ENCODE data around the gene MMP23B.
"Not testable (repeated sequence)": the region's sequence is repeated elsewhere in the genome, so short reads cannot be mapped to it uniquely, and the experiment has no call there.

Gene MMP23B

GRCh38 chr1:1631782-1632420, at the start of gene MMP23B:
MMP23B (plus strand) TSS chr1:1632173; CDS start chr1:1632219, 46 bp downstream.
- in situ Hi-C loops (cut with MboI; ENCODE audit: low sequenced_read_pairs): no loop called here
- no peaks in the 10 kb centered on the region for H3K4me1 ChIP-seq
- no peak within 1 kb of the TSS for H3K4me3 ChIP-seq
- no peak for DNase-seq (ENCODE audit: low spot score in 2 of 2)
- H3K9me3 ChIP-seq: no peaks in the 10 kb centered on the region
- H3K27me3 ChIP-seq (ENCODE audit: low read depth): no peaks in the 10 kb centered on the region
- 0 out of 2 replicates have a peak, but pooled peaks cover 6% of the 10 kb centered on the region for H3K36me3 ChIP-seq (replicated peaks)

- Histone ChIP-seq H3K27me3 (ENCODE audit: low read depth) (no peaks in the 10 kb centered on the region), H3K4me1 (peaks cover 14% of the 10 kb centered on the region), H3K9me3 (no peaks in the 10 kb centered on the region), H3K4me3 (no peak overlapping the region), H3K36me3 (replicated peaks) (no peaks in the 10 kb centered on the region)
- in situ Hi-C loops (cut with MboI; ENCODE audit: low sequenced_read_pairs): no loop called here
- DNase-seq (ENCODE audit: low spot score in 2 of 2): no peak
Observed at GRCh38 chr1:1582585-1583346, 49.2 kb upstream of the MMP23B start.

DNA sequence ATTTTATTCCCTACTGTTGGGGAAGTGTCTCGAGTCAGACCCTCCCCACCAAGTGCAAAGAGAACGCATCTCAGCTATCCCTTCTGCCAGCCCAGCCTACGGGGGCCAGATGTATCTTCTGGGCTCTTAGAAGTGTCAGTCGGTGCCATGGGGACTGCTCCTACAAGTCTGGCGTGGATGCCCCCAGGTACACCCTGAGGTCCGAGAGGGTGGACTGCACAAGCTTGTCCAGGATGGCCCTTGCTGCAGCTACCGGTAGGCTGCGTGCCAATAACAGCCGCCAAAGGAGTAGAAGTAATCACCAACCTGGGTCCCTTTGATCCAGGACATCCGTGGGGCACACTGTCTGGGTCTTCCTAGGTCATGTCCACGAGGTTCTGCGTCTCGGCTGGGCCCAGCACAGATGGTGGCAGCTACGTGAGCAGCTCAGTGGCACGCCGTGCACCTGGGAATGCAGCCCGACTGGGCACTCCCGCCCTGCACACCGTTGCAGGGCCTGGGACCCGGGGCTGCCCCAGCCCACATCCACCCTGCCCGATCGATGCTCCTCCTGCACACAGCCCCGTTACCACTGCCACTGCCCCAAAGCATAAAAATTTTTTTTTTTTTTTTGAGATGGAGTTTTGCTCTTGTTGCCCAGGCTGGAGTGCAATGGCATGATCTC, 48.5 kb upstream of the MMP23B start:
- DNase-seq (ENCODE audit: low spot score in 2 of 2): no peak
- no peaks in the 10 kb centered on the region for H3K27me3 ChIP-seq (ENCODE audit: low read depth)
- peaks cover 14% of the 10 kb centered on the region for H3K4me1 ChIP-seq
- in situ Hi-C loops (cut with MboI; ENCODE audit: low sequenced_read_pairs): no loop called here
- no peak overlapping the region for H3K4me3 ChIP-seq
- no peaks in the 10 kb centered on the region for H3K36me3 ChIP-seq (replicated peaks)
- no peaks in the 10 kb centered on the region for H3K9me3 ChIP-seq

DNA sequence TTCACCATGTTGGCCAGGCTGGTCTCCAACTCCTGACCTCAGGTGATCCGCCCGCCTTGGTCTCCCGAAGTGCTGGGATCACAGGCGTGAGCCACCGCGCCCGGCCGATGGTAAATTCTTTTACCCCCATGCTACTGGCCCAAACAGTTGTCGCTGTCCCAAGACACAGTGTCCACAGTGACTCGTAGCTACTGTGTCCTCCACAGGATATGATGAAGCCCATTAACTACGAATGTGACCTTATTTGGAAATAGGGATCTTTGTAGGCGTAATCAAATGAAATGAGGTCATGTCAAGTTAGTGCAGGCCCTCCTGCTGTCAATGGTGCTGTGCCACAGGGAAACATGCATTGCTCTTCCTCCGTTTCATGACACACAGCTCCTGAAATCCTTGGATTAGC, 40.5 kb upstream of the MMP23B start:
- no peak for DNase-seq (ENCODE audit: low spot score in 2 of 2)
- Histone ChIP-seq H3K36me3 (replicated peaks) (no peaks in the 10 kb centered on the region), H3K4me3 (no peak overlapping the region), H3K4me1 (no peaks in the 10 kb centered on the region), H3K9me3 (no peaks in the 10 kb centered on the region), H3K27me3 (ENCODE audit: low read depth) (peaks cover 2% of the 10 kb centered on the region; the same call in 1 of the 2 replicates)
- in situ Hi-C loops (cut with MboI; ENCODE audit: low sequenced_read_pairs): no loop called here

- Histone ChIP-seq H3K36me3 (replicated peaks) (no peaks in the 10 kb centered on the region), H3K27me3 (ENCODE audit: low read depth) (peaks cover 4% of the 10 kb centered on the region; the same call in 1 of the 2 replicates), H3K9me3 (no peaks in the 10 kb centered on the region), H3K4me1 (no peaks in the 10 kb centered on the region), H3K4me3 (no peak overlapping the region)
- in situ Hi-C loops (cut with MboI; ENCODE audit: low sequenced_read_pairs): no loop called here
- no peak for DNase-seq (ENCODE audit: low spot score in 2 of 2)
Observed at GRCh38 chr1:1593834-1594601, 38.0 kb upstream of the MMP23B start.

DNA sequence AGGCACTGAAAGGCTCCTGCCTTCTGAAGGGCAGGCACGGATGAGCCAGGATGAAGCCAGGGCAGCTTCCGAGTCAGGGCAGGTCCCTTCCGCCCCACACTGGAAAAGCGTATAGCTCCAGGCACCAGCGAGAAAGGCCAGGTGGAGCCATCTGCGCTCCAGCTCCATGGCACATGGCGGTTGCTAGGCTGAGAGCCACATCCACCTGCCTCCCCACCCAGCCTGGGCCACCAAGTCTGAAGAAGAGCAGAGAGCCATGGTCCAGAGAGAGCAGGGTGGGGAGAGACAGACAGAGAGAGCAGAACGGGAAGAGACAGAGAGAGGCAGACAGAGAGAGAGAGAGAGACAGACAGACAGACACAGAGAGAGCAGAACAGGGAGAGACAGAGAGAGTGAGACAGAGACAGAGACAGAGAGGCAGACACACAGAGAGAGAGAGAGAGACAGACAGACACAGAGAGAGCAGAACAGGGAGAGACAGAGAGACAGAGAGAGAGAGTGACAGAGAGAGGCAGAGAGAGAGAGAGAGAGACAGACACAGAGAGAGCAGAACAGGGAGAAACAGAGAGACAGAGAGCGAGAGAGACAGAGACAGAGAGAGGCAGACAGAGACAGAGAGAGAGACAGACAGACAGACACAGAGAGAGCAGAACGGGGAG, 37.2 kb upstream of the MMP23B start:
- no peaks in the 10 kb centered on the region for H3K4me1 ChIP-seq
- no peak overlapping the region for H3K4me3 ChIP-seq
- H3K27me3 ChIP-seq (ENCODE audit: low read depth): peaks cover 4% of the 10 kb centered on the region; the same call in 1 of the 2 replicates
- H3K9me3 ChIP-seq: no peaks in the 10 kb centered on the region
- DNase-seq (ENCODE audit: low spot score in 2 of 2): no peak
- in situ Hi-C loops (cut with MboI; ENCODE audit: low sequenced_read_pairs): no loop called here
- no peaks in the 10 kb centered on the region for H3K36me3 ChIP-seq (replicated peaks)

- H3K4me3 ChIP-seq; H3K9me3 ChIP-seq; DNase-seq (ENCODE audit: low spot score in 2 of 2); in situ Hi-C loops (cut with MboI; ENCODE audit: low sequenced_read_pairs); H3K36me3 ChIP-seq (replicated peaks); H3K27me3 ChIP-seq (ENCODE audit: low read depth); H3K4me1 ChIP-seq: not testable (repeated sequence)
Observed at GRCh38 chr1:1595341-1595740, 36.6 kb upstream of the MMP23B start.

- DNase-seq (ENCODE audit: low spot score in 2 of 2): no peak
- no peaks in the 10 kb centered on the region for H3K9me3 ChIP-seq
- no peaks in the 10 kb centered on the region for H3K4me1 ChIP-seq
- no peaks in the 10 kb centered on the region for H3K36me3 ChIP-seq (replicated peaks)
- in situ Hi-C loops (cut with MboI; ENCODE audit: low sequenced_read_pairs): no loop called here
- H3K27me3 ChIP-seq (ENCODE audit: low read depth): peaks cover 4% of the 10 kb centered on the region; the same call in 1 of the 2 replicates
- H3K4me3 ChIP-seq: no peak overlapping the region
Observed at GRCh38 chr1:1596493-1597274, 35.3 kb upstream of the MMP23B start.

DNA sequence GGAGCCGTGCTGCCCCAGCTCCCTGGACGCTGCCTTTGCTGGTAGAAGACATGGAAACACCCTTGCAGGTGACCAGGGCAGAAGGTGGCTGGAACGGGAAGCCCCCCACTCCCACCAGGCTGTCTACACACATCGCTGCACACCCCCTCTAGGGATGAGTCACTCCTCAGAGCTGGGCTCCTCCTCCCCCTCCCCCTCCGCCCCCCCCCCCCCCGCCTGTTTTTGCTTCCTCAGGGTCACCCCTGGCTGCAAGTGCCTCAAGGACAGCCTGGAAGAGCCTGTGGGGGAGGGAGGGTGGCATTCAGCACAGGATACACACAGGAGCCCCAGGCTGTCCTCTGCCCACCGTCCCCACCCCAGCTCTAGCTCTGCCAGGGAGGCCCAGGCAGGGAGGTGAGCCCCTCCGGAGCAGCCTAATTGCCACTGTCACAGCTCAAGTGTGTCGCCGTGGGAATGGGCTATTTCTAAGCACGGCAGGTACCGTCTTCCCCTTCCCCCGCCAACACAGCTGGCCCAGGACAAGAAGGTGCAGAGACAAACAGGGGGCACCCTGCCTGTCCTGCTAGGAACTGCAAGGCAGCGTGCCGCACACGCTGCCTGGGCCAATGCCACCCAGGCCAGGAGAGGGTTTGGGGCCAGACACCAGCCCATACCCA, 34.6 kb upstream of the MMP23B start:
- H3K36me3 ChIP-seq (replicated peaks): no peaks in the 10 kb centered on the region
- H3K9me3 ChIP-seq: no peaks in the 10 kb centered on the region
- in situ Hi-C loops (cut with MboI; ENCODE audit: low sequenced_read_pairs): no loop called here
- H3K4me3 ChIP-seq: no peak overlapping the region
- H3K27me3 ChIP-seq (ENCODE audit: low read depth): peaks cover 4% of the 10 kb centered on the region; the same call in 1 of the 2 replicates
- H3K4me1 ChIP-seq: no peaks in the 10 kb centered on the region
- DNase-seq (ENCODE audit: low spot score in 2 of 2): no peak

DNA sequence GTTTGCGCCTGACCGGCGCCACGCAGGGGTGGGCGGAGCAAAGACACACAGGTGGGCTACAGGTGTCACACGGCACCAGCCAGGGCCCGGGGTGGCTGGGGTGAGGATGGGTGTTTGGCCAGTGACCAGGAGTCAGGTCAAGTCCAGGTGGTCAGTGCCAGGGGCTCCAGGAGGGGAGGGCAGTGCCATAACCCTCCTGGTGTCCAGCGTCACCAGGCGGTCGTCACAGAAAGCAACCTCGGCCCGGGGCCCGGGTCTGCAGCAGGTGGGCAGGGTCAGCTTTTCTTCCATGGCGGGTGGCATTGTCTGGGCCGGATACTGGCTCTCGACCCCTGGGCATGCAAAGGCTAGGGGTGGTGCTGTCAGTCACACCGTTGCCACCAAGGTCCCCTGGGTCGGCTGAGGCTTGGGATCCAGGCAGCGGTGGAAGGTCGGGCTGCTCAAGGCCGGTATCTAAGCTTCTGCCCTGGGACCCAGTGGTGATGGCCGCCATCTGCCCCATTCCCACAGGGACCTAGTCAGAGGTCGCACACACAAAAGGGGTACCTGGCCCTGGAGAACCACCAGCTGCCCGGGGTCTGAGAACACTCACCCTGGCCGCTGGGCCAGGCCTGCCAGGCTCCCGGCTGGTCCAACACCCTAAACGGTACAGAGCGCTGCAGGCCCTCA, 33.8 kb upstream of the MMP23B start:
- H3K9me3 ChIP-seq: no peaks in the 10 kb centered on the region
- in situ Hi-C loops (cut with MboI; ENCODE audit: low sequenced_read_pairs): no loop called here
- no peak overlapping the region for H3K4me3 ChIP-seq
- H3K4me1 ChIP-seq: no peaks in the 10 kb centered on the region
- H3K27me3 ChIP-seq (ENCODE audit: low read depth): peaks cover 4% of the 10 kb centered on the region; the same call in 1 of the 2 replicates
- no peak for DNase-seq (ENCODE audit: low spot score in 2 of 2)
- no peaks in the 10 kb centered on the region for H3K36me3 ChIP-seq (replicated peaks)

GRCh38 chr1:1598720-1599029, 33.3 kb upstream of the MMP23B start:
- H3K9me3 ChIP-seq: no peaks in the 10 kb centered on the region
- DNase-seq (ENCODE audit: low spot score in 2 of 2): no peak
- in situ Hi-C loops (cut with MboI; ENCODE audit: low sequenced_read_pairs): no loop called here
- no peaks in the 10 kb centered on the region for H3K4me1 ChIP-seq
- H3K4me3 ChIP-seq: no peak overlapping the region
- H3K27me3 ChIP-seq (ENCODE audit: low read depth): peaks cover 4% of the 10 kb centered on the region; the same call in 1 of the 2 replicates
- H3K36me3 ChIP-seq (replicated peaks): no peaks in the 10 kb centered on the region
